ENCODE data around the gene PUS7. TPM values are rescaled to one million over a fixed set of nuclear protein-coding genes. Genes with fewer than 3 reads are reported as not detected.
"Not testable (repeated sequence)": the region's sequence is repeated elsewhere in the genome, so short reads cannot be mapped to it uniquely, and the experiment has no call there.

The PUS7 gene
- total and polyA plus RNA-seq, 2 donors (not counting 3 experiments of a cell fraction or from before 2014, with no cell fraction given): 15.8 to 33.9 TPM

- no peak overlapping the region for H2AFZ ChIP-seq (ENCODE audit: low read depth, low read length)
- BruUV-seq (replicated peaks): no TSS peak
- peaks cover 7% of the 10 kb centered on the region for H3K4me1 ChIP-seq (ENCODE audit: control insufficient read depth, extremely low read depth, insufficient read depth, low read length)
- no peaks in the 10 kb centered on the region for H3K27me3 ChIP-seq (ENCODE audit: control insufficient read depth in 2 of 2, insufficient read depth in 2 of 2, low read length in 2 of 2)
- dilution Hi-C loops (cut with MboI; ENCODE audit: extremely low pct_ligation_motif_present, low sequenced_read_pairs) (no loop called here), intact Hi-C loops (cut with micrococcal nuclease) (no loop called here)
- DNase-seq (ENCODE audit: low read depth, low spot score) (no peak), FAIRE-seq (no peak)
- H3K9me3 ChIP-seq (replicated peaks; ENCODE audit: control insufficient read depth, insufficient read depth, low read length): no peaks in the 10 kb centered on the region
- H3K36me3 ChIP-seq (ENCODE audit: control insufficient read depth in 2 of 2, extremely low read depth in 1 of 2, insufficient read depth in 2 of 2, low read length in 2 of 2): no peaks in the 10 kb centered on the region
- H3K79me2 ChIP-seq (ENCODE audit: control insufficient read depth, insufficient read depth, low read length): peaks cover 15% of the 10 kb centered on the region
- no peak overlapping the region for H3K27ac ChIP-seq (ENCODE audit: insufficient read depth, low read depth, low read length)
- no peaks in the 10 kb centered on the region for H4K20me1 ChIP-seq (replicated peaks; ENCODE audit: control insufficient read depth, extremely low read depth, insufficient read depth, low read length)
- no peak overlapping the region for H3K4me3 ChIP-seq (replicated peaks in 1 of 3; ENCODE audit: insufficient read depth in 1 of 3, low read depth in 1 of 3, low read length in 3 of 3)
- H3K9me1 ChIP-seq (replicated peaks; ENCODE audit: control insufficient read depth, extremely low read depth, insufficient read depth, low read length): no peaks in the 10 kb centered on the region
- no peak overlapping the region for H3K4me2 ChIP-seq (ENCODE audit: insufficient read depth, low read length)
- ChIA-PET POLR2A (no interaction called here), CTCF (no interaction called here)
- TF ChIP-seq POLR2A (IDR thresholded peaks at IDR 0.05; ENCODE audit: low read depth, low read length) (no peak), POLR2AphosphoS5 (IDR thresholded peaks at IDR 0.05; ENCODE audit: insufficient read depth, low read depth, low read length) (no peak), FOS (IDR thresholded peaks at IDR 0.05; ENCODE audit: borderline replicate concordance, insufficient read depth, low read length) (no peak), JUN (IDR thresholded peaks at IDR 0.05; ENCODE audit: borderline replicate concordance, insufficient read depth, insufficient read length, low read depth) (no peak), GATA2 (IDR thresholded peaks at IDR 0.05; ENCODE audit: insufficient read depth, insufficient read length, low read depth, low read length) (no peak), MYC (IDR thresholded peaks at IDR 0.05; ENCODE audit: low read depth, low read length) (no peak), EZH2 (IDR thresholded peaks at IDR 0.05; ENCODE audit: borderline replicate concordance, low read depth, low read length, severe bottlenecking) (no peak)
- TF ChIP-seq, protein P1, sequence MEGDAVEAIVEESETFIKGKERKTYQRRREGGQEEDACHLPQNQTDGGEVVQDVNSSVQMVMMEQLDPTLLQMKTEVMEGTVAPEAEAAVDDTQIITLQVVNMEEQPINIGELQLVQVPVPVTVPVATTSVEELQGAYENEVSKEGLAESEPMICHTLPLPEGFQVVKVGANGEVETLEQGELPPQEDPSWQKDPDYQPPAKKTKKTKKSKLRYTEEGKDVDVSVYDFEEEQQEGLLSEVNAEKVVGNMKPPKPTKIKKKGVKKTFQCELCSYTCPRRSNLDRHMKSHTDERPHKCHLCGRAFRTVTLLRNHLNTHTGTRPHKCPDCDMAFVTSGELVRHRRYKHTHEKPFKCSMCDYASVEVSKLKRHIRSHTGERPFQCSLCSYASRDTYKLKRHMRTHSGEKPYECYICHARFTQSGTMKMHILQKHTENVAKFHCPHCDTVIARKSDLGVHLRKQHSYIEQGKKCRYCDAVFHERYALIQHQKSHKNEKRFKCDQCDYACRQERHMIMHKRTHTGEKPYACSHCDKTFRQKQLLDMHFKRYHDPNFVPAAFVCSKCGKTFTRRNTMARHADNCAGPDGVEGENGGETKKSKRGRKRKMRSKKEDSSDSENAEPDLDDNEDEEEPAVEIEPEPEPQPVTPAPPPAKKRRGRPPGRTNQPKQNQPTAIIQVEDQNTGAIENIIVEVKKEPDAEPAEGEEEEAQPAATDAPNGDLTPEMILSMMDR (IDR thresholded peaks at IDR 0.05; ENCODE audit: extremely low read depth in 1 of 2, insufficient read depth in 1 of 2, low read depth in 1 of 2, low read length in 2 of 2): no peak
- TF ChIP-seq, protein P2, sequence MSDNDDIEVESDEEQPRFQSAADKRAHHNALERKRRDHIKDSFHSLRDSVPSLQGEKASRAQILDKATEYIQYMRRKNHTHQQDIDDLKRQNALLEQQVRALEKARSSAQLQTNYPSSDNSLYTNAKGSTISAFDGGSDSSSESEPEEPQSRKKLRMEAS (IDR thresholded peaks at IDR 0.05; ENCODE audit: insufficient read depth, insufficient read length): no peak
- H3K9ac ChIP-seq (replicated peaks; ENCODE audit: extremely low read depth, insufficient read depth, low read length): no peak overlapping the region
These were observed 2.8 kb upstream of the PUS7 start for GRCh38 chr7:105524840-105525239.

- H3K4me3 ChIP-seq (replicated peaks in 1 of 3; ENCODE audit: insufficient read depth in 1 of 3, low read depth in 1 of 3, low read length in 3 of 3); H2AFZ ChIP-seq (ENCODE audit: low read depth, low read length); H3K27ac ChIP-seq (ENCODE audit: insufficient read depth, low read depth, low read length); FAIRE-seq; H3K9me3 ChIP-seq (replicated peaks; ENCODE audit: control insufficient read depth, insufficient read depth, low read length); POLR2A ChIA-PET; H3K9ac ChIP-seq (replicated peaks; ENCODE audit: extremely low read depth, insufficient read depth, low read length); H3K9me1 ChIP-seq (replicated peaks; ENCODE audit: control insufficient read depth, extremely low read depth, insufficient read depth, low read length); intact Hi-C loops (cut with micrococcal nuclease); H3K27me3 ChIP-seq (ENCODE audit: control insufficient read depth in 2 of 2, insufficient read depth in 2 of 2, low read length in 2 of 2); DNase-seq (ENCODE audit: low read depth, low spot score); BruUV-seq (replicated peaks); dilution Hi-C loops (cut with MboI; ENCODE audit: extremely low pct_ligation_motif_present, low sequenced_read_pairs); H3K36me3 ChIP-seq (ENCODE audit: control insufficient read depth in 2 of 2, extremely low read depth in 1 of 2, insufficient read depth in 2 of 2, low read length in 2 of 2); H4K20me1 ChIP-seq (replicated peaks; ENCODE audit: control insufficient read depth, extremely low read depth, insufficient read depth, low read length); H3K4me2 ChIP-seq (ENCODE audit: insufficient read depth, low read length); CTCF ChIA-PET; H3K4me1 ChIP-seq (ENCODE audit: control insufficient read depth, extremely low read depth, insufficient read depth, low read length): not testable (repeated sequence)
- peaks cover 19% of the 10 kb centered on the region for H3K79me2 ChIP-seq (ENCODE audit: control insufficient read depth, insufficient read depth, low read length)
These were observed 2.4 kb upstream of the PUS7 start for GRCh38 chr7:105524423-105524822.

Measured in endothelial cell of umbilical vein (primary cell).